Ishikawa (cell line): ENCODE results near the gene RRAGD.

ENCODE experiments used
- CEBPB ChIP-seq: IDR thresholded peaks from 2 replicates; pipeline ENCODE4 v1.6.1; 2012
- CREB1 ChIP-seq: IDR thresholded peaks from 2 replicates; pipeline ENCODE4 v1.6.1; 2012; ENCODE audit warnings: low read depth
- EGR1 ChIP-seq: IDR thresholded peaks from 2 replicates; pipeline ENCODE4 v1.6.1; 2012
- EP300 ChIP-seq: IDR thresholded peaks from 2 replicates; pipeline ENCODE4 v1.6.1; 2012; ENCODE audit warnings: borderline replicate concordance
- FOXM1 ChIP-seq: IDR thresholded peaks from 2 replicates; pipeline ENCODE4 v1.6.1; 2012; ENCODE audit warnings: low read depth, borderline replicate concordance
- NFIC ChIP-seq: IDR thresholded peaks from 2 replicates; pipeline ENCODE4 v1.6.1; 2012
- RAD21 ChIP-seq: IDR thresholded peaks from 2 replicates; pipeline ENCODE4 v1.6.1; 2012; ENCODE audit warnings: low read depth
- TAF1 ChIP-seq: IDR thresholded peaks from 2 replicates; pipeline ENCODE4 v1.6.1; 2012; ENCODE audit warnings: low read depth, mild to moderate bottlenecking
- TCF12 ChIP-seq: IDR thresholded peaks from 2 replicates; pipeline ENCODE4 v1.6.1; 2012; ENCODE audit warnings: low read depth
- TEAD4 ChIP-seq: IDR thresholded peaks from 2 replicates; pipeline ENCODE4 v1.6.1; 2012
- USF1 ChIP-seq: IDR thresholded peaks from 2 replicates; pipeline ENCODE4 v1.6.1; 2012
- YY1 ChIP-seq: IDR thresholded peaks from 2 replicates; pipeline ENCODE4 v1.6.1; 2012; ENCODE audit warnings: low read depth
- ZBTB7A ChIP-seq: IDR thresholded peaks from 2 replicates; pipeline ENCODE4 v1.6.1; 2012; ENCODE audit warnings: low read depth
- TF ChIP-seq, protein P1 (sequence below): IDR thresholded peaks from 2 replicates; pipeline ENCODE4 v1.6.1; 2012
- TF ChIP-seq, protein P2 (sequence below): IDR thresholded peaks from 2 replicates; pipeline ENCODE4 v1.6.1; 2012; ENCODE audit warnings: low read depth, mild to moderate bottlenecking

The RRAGD gene

DNA sequence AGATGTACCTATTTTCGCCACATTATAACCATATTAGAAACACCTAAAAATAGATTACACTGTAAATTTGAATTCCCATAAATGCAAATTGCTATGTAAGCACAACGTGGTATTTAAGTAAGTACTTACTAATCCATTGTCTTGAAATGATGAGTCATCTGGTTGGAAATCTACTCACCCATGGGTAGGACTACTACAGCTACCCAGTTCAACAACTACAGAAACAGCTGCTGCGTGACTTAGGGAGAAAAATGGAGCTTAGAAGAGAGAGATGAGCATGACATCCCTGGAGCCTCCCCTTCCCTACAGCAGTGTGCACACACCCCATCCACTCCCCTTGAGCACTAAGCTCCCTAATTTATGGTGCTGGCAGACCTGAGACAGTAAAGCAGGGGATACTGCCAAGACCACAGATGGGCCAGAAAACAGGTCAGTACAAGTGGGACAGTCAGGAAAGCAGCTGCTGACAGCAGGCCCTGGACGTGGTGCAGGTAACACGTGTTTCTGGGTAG is 26.9 kb downstream of the RRAGD start:
- TF ChIP-seq, protein P1, sequence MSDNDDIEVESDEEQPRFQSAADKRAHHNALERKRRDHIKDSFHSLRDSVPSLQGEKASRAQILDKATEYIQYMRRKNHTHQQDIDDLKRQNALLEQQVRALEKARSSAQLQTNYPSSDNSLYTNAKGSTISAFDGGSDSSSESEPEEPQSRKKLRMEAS, result no peak
- TF ChIP-seq CEBPB (no peak), TCF12 (no peak), RAD21 (no peak), USF1 (no peak), TAF1 (no peak), FOXM1 (no peak), TEAD4 (no peak), EGR1 (no peak), EP300 (no peak), YY1 (no peak), NFIC (no peak)
- TF ChIP-seq, protein P2, sequence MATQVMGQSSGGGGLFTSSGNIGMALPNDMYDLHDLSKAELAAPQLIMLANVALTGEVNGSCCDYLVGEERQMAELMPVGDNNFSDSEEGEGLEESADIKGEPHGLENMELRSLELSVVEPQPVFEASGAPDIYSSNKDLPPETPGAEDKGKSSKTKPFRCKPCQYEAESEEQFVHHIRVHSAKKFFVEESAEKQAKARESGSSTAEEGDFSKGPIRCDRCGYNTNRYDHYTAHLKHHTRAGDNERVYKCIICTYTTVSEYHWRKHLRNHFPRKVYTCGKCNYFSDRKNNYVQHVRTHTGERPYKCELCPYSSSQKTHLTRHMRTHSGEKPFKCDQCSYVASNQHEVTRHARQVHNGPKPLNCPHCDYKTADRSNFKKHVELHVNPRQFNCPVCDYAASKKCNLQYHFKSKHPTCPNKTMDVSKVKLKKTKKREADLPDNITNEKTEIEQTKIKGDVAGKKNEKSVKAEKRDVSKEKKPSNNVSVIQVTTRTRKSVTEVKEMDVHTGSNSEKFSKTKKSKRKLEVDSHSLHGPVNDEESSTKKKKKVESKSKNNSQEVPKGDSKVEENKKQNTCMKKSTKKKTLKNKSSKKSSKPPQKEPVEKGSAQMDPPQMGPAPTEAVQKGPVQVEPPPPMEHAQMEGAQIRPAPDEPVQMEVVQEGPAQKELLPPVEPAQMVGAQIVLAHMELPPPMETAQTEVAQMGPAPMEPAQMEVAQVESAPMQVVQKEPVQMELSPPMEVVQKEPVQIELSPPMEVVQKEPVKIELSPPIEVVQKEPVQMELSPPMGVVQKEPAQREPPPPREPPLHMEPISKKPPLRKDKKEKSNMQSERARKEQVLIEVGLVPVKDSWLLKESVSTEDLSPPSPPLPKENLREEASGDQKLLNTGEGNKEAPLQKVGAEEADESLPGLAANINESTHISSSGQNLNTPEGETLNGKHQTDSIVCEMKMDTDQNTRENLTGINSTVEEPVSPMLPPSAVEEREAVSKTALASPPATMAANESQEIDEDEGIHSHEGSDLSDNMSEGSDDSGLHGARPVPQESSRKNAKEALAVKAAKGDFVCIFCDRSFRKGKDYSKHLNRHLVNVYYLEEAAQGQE, result no peak

DNA sequence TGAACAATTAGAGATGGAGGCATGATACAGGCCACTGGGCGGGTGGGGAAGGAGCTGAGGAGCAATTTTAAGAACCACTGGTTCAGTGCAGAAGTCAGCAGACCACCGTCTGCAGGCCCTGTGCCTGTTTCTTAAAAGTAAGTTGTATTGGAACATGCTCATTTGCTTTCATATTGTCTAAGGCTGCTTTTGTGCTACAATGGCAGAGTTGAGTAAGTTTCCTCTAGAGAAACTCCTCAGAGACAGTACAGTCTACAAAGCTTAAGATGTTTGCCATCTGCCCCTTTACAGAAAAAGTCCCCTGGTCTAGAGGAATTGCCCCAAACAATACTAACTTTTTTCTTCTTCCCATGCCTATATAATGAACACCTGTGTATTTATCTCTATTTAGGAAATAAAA is 31.0 kb downstream of the RRAGD start:
- TF ChIP-seq YY1 (no peak), USF1 (no peak), EP300 (no peak), FOXM1 (no peak), CEBPB (no peak), CREB1 (no peak), TEAD4 (no peak), RAD21 (no peak), EGR1 (no peak), ZBTB7A (no peak), NFIC (no peak), TCF12 (no peak), TAF1 (no peak)
- TF ChIP-seq, protein P1, result no peak
- TF ChIP-seq, protein P2, result no peak

DNA sequence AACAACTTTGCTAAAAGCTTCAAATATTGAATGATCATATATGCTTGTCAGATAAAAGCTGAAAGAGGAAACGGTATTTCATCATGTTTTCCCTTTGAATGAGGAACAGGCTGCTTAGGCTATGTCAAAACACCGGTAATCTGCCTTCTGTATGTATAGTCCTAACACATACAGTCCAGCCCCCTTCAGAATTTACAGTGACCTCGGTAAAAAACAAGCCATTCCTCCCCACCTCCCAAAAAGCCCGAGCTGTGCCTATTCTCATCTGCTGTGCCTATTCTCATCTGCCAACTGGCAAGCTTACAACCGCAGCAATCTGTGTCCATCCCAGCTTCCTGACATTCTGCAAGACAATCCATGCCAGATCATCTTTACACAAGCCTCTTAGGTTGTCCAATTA is 32.8 kb downstream of the RRAGD start:
- TF ChIP-seq, protein P2, result no peak
- TF ChIP-seq EP300 (no peak), TEAD4 (no peak), CREB1 (no peak), CEBPB (no peak)

- TF ChIP-seq TCF12 (no peak), FOXM1 (no peak), ZBTB7A (no peak), CEBPB (no peak), EGR1 (no peak), NFIC (no peak), RAD21 (no peak), YY1 (no peak), TAF1 (no peak), CREB1 (no peak), USF1 (no peak), EP300 (no peak), TEAD4 (no peak)
- TF ChIP-seq, protein P2, result no peak
- TF ChIP-seq, protein P1, result no peak
Measured at GRCh38 chr6:89378628-89379027, 33.4 kb downstream of the RRAGD start.
